HG02610 (cell line): Measurements from ENCODE around the gene ZMYND12.

Experiments
- ATAC-seq: cut with Tn5 transposase; IDR thresholded peaks from one replicate; pipeline ENCODE4 v1.9.1; 2021; ENCODE audit warnings: mild to moderate bottlenecking, moderate library complexity; ENCODE audit not compliant: unreplicated experiment

Gene ZMYND12

GRCh38 chr1:42449256-42449655, 6.6 kb downstream of the ZMYND12 start:
- no peak for ATAC-seq

GRCh38 chr1:42442662-42443061, 13.2 kb downstream of the ZMYND12 start:
- ATAC-seq: no peak

- ATAC-seq: no peak
Measured at GRCh38 chr1:42439940-42440339, 15.9 kb downstream of the ZMYND12 start.

- ATAC-seq: no peak
Measured at GRCh38 chr1:42434340-42434739, 21.5 kb downstream of the ZMYND12 start.

- no peak for ATAC-seq
Measured at GRCh38 chr1:42433369-42433768, 22.5 kb downstream of the ZMYND12 start.

- no peak for ATAC-seq
Measured at GRCh38 chr1:42432714-42433113, 23.1 kb downstream of the ZMYND12 start.

GRCh38 chr1:42431514-42431913, 24.3 kb downstream of the ZMYND12 start:
- ATAC-seq: no peak

- no peak for ATAC-seq
Measured at GRCh38 chr1:42430286-42431135, 25.3 kb downstream of the ZMYND12 start.

- ATAC-seq: no peak
Measured at GRCh38 chr1:42429603-42430002, 26.2 kb downstream of the ZMYND12 start.

GRCh38 chr1:42427240-42427639, 28.6 kb downstream of the ZMYND12 start:
- no peak for ATAC-seq

- ATAC-seq: no peak
Measured at GRCh38 chr1:42424201-42424600, 31.6 kb downstream of the ZMYND12 start.

GRCh38 chr1:42423681-42424080, 32.1 kb downstream of the ZMYND12 start:
- ATAC-seq: no peak

GRCh38 chr1:42422737-42423136, 33.1 kb downstream of the ZMYND12 start:
- ATAC-seq: no peak

GRCh38 chr1:42420911-42421585, 34.8 kb downstream of the ZMYND12 start:
- ATAC-seq: no peak

- no peak for ATAC-seq
Measured at GRCh38 chr1:42420121-42420520, 35.7 kb downstream of the ZMYND12 start.

- no peak for ATAC-seq
Measured at GRCh38 chr1:42419126-42419821, 36.5 kb downstream of the ZMYND12 start.

- no peak for ATAC-seq
Measured at GRCh38 chr1:42418516-42418915, 37.3 kb downstream of the ZMYND12 start.

GRCh38 chr1:42417166-42417565, 38.7 kb downstream of the ZMYND12 start:
- no peak for ATAC-seq

- no peak for ATAC-seq
Measured at GRCh38 chr1:42414551-42415496, 41.0 kb downstream of the ZMYND12 start.

GRCh38 chr1:42403880-42404400, 51.9 kb downstream of the ZMYND12 start:
- ATAC-seq: no peak
